ENCODE measurements around the gene PLCH2.
A peak's percentile ranks its signal among the peaks of the same experiment; 100 is the strongest.
"Not testable (repeated sequence)": the region's sequence is repeated elsewhere in the genome, so short reads cannot be mapped to it uniquely, and the experiment has no call there.

The PLCH2 gene, protein sequence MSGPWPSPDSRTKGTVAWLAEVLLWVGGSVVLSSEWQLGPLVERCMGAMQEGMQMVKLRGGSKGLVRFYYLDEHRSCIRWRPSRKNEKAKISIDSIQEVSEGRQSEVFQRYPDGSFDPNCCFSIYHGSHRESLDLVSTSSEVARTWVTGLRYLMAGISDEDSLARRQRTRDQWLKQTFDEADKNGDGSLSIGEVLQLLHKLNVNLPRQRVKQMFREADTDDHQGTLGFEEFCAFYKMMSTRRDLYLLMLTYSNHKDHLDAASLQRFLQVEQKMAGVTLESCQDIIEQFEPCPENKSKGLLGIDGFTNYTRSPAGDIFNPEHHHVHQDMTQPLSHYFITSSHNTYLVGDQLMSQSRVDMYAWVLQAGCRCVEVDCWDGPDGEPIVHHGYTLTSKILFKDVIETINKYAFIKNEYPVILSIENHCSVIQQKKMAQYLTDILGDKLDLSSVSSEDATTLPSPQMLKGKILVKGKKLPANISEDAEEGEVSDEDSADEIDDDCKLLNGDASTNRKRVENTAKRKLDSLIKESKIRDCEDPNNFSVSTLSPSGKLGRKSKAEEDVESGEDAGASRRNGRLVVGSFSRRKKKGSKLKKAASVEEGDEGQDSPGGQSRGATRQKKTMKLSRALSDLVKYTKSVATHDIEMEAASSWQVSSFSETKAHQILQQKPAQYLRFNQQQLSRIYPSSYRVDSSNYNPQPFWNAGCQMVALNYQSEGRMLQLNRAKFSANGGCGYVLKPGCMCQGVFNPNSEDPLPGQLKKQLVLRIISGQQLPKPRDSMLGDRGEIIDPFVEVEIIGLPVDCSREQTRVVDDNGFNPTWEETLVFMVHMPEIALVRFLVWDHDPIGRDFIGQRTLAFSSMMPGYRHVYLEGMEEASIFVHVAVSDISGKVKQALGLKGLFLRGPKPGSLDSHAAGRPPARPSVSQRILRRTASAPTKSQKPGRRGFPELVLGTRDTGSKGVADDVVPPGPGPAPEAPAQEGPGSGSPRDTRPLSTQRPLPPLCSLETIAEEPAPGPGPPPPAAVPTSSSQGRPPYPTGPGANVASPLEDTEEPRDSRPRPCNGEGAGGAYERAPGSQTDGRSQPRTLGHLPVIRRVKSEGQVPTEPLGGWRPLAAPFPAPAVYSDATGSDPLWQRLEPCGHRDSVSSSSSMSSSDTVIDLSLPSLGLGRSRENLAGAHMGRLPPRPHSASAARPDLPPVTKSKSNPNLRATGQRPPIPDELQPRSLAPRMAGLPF (N-terminal part only)

DNA sequence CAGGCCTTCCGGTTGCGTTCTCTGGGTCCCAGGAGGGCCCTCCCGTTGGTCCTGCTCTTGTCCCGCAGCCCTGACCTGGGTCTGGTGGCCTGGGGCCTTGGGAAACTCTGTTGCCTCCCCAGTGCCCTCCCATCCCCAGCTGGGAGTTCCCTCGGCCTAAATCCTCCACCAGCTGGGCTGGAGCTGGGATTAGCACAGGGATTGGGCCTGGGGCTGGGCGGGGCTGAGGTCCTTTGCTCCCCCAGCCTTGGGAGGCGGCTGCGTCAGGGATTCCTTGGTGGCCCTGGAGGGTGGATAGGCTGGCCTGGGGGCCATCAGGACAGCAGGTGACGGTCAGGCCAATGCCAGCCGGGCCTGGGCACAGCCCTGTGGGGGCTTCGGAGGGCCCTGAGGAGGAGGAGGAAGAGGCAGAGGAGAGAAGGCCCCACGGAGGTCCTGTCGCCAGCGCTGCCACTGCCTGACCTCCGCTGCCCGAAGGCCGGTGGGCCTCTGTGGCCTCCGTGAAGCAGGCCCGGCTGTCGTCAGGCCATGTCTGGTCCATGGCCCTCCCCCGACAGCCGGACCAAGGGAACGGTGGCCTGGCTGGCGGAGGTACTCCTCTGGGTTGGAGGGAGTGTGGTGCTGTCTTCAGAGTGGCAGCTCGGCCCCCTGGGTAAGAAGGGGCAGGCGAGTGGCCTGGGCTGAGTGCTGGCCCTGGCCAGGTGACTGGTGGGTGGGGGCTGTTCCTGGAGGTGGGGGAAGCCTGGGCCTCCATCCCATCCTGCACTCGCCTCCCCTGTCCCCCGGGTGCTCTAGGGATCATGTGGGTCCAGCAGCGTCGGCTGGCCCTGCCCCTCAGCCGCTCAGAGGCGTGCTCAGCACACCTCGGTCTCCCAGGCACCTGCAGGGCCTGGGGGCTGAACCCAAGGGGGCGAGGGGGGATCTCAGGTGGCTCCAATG, at the start of gene PLCH2:
Gene PLCH2, plus strand, starts transcription at position 229 of the 939 bp plus-strand sequence. Its CDS starts 300 bp downstream, at position 529.
- DNase-seq, result no peak

DNA sequence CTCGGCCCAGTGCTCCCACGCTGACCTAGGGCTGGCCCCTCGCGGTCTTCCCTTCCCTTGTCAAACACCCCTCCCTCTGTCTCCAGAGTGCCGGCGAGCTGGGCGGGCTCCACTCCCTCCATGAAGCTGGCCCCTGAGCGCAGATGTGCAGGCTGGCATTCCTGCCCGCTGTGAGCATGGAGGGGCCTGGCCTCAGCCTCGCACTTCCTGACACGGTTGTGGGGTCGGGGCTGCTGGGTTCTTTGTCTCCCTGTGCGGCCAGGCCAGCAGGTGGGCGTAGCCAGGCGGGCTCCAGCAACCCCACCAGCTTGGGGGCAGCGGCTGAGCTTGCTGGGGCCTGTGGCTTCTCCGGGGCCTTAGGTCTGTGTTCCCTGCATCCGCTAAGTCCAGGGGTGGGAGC, 49.5 kb upstream of the PLCH2 start:
- no peak for DNase-seq

DNA sequence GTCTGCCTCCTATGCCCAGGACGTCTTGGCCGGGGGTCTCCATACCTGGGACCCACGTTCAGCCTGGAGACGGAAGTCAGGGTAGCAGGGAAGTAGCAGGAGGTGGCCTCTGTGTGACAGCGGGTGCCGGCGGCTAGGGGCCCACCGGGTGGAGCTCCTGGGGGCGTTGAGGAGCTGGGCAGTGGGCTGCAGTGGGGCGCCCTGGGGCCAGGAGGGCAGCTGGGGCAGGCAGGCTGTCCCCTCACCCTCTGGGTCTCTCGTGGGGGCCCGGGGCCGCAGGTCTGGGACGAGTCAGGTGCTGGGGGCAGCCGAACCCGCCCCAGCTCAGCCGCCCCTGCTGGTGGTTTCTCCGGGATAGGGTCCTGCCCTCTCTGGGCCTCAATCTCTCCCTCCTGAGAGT, 49.0 kb upstream of the PLCH2 start:
- no peak for DNase-seq

DNA sequence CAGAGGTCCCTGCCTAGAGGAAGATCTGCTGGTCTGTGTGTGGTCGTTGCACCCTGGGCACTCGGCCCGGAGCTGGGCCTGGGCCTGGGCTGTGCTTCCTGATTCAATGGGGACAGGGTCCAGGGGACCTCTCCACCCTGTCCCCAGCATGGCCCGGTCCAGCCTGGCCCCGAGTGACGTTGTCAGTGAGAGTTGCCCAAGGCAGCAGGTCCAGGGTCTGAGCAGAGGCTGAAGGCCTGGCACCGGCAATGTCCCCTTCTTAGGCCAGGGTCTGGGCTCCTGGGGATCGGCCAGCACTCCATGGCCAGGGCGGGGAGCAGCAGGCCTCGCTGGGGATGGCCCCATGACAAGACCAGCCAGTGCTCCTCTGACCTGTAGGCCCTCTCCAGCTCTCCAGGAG, 48.1 kb upstream of the PLCH2 start:
- DNase-seq, result no peak

DNA sequence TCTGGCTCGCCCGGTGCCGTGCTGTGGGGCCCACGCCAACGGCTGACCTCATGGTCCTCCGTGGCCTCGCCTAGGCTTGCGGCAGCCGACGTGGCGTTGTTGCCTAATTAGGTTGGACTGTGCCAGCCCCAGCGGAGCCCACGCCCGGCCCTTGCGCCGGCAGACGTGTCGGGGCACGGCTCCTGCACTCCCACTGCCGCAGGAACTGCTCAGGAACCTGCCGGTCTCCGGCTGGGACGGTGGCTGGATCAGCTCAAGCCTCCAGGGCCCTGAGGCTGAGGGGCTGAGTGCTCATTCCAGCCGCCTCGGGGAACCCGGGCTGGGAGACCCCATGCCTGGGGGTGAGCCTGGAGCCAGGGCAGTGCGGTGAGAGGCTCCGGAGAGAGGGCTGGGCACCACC, 47.6 kb upstream of the PLCH2 start:
- no peak for DNase-seq

DNA sequence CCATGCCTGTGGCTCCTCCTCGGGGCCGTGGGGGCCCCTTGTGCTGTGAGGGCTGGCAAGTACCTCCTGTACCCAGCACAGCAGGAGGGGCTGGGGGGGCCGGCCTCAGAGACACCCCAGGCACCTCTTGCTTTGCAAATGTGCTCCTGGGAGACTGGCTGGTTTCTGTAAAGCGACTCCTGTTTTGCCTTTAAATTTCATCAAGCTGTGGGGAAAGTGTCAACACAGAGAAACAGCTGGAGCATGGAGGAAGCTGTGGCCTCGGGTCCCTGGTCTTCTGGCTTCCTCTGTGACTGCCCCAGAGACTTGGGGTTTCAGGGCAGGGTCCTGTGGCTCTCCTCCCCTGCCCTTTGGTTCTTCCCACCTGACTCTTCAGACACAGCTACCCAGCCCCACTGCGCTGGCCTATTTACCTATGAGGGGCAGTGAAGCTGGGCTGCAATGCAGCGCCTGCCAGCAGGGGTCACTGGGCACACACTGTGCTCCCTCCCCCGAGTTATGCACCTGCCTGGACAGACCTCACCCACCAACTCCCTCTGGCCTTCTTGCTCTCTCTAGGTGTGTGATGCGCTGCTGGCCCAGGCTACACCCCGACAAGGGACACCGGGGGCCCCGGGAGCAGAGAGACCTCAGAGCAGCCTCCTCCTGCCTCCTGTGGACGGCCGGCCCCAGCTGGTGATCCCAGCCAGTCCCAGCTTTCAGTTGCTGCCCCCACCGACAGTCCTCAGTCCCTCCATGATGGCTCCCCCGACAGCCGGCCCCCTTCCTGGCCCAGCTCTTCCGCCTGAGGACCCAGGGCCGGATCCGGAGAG, 46.1 kb upstream of the PLCH2 start:
- peak; percentile 62 for DNase-seq

DNA sequence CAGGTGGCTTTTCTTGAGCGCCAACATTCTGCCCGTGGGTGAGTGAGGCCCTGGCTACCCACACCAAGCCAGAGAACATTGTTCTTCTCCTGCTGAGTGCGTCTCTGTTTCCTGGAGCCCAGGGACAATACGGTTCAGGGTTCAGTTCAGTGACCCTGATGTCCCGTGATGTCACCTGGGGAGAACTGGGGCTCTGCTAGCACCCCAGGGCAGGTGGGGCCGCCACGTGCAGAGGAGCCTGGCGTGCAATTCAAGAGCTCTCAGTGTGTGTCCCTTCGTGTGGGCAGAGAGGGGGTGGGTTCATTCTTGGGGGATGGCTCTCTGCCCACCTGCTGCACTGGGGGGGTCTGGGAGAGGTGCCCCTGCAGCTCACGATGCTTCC, 45.5 kb upstream of the PLCH2 start:
- no peak for DNase-seq

DNA sequence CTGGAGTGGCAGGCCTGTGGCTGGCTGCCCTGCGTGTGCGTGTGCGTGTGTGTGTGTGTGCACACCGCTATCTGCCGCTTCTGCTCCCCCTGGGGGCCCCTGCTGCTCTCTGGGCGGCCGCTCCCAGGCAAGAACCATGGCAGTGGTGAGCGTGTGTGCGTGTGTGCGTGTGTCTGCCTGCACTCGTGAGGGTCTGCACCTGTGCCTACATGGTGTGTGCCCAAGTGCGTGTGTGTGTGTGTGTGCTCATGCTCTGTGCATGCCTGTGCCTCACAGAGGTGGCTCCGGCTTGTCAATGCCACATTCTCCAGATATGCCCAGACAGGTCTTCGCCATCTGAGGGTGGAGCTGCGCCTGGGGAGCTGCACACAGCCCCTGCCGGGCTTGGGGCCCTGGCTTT, 45.0 kb upstream of the PLCH2 start:
- DNase-seq, result no peak

DNA sequence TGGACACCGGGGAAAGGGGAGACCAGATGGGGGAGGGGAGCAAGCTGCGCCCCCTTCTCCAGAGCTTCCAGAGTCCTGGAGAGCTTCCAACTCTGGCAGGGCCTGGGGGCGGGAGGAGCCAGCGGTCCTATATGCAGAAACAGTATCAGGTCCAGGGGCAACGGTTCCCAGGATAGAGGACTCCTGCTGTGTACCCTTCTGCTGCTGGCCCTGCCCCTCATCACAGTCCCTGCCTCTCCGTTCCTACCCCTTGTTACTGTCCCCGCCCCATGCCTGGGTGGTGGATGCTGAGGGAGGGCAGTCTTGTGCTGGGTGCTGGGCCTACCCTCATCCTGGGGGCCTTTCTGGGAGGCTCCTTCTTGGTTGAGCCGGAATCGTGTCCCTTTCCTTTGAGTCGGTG, 44.6 kb upstream of the PLCH2 start:
- DNase-seq, result no peak

DNA sequence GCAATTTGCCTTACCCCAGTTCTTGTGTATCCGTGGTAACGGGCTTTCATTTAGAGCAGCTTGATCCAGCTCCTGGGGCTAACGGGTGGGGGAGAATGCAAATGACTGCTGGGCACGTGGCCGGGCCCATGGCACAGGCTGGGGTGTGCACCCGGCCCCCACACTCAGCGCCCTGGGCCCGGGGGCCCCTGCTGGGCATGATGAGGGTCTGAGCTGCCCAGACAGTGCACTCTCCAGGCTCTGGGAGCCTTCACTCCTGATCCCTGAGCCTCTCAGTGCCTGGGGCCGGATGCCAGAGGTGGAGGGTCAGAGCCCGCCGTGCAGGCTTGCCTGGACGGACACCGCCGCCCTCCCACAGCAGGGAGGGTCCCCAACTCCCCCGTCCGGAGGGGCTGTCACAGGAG, 43.6 kb upstream of the PLCH2 start:
- no peak for DNase-seq

DNA sequence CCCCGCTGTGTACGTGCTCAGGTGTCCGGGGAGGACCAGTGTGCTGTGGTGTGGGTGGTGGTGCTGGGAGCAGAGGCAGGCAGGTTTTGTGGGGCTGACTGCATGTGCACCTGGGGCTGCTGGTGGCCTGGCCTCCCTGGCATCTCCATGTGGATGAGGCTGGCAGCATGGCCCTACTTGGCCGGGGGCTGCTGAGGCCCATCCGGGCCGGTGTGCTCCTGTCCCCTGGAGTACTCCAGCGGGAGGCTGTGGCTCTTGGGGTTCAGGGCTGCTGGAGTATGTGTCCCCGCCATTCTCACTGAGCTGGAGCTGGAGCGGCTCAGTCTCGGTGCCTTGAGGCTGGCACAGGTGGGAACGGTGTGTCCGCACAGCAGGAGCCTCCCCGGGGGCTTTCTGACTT, 42.9 kb upstream of the PLCH2 start:
- DNase-seq, result no peak

DNA sequence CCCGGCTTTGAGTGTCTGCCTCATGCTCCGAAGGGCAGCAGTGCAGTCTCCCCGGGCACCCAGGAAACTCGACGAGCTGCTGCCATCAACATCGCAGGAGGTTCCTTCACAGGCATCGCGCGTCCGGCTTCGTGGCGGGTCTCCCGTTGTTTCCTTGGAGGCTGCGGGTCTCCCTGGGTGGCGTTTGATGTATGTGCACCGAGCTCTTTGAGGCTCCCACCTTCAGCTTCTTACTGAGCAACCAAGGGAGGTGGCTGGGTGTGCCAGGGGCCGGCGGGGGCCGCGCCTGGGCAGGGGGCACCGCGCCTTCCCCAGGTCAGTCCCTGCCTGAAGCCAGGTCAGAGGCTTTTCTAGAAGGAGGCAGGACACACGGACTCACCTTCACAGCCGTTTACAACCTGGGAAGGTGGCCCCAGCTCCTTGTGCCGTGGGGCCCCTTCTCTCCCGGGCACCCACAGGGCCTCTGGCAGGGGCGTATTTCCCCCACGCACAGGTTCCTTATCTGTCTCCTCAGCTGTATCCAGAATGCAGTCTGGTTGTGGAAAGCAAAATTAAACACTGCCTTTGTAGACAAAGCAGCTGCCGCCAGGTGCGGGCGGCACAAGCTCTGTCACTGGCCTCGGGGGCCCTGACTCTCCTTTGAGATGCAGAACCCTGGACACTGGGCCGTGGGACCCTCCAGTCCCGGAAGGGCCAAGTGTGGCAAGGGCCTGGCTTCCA, 42.0 kb upstream of the PLCH2 start:
- no peak for DNase-seq

DNA sequence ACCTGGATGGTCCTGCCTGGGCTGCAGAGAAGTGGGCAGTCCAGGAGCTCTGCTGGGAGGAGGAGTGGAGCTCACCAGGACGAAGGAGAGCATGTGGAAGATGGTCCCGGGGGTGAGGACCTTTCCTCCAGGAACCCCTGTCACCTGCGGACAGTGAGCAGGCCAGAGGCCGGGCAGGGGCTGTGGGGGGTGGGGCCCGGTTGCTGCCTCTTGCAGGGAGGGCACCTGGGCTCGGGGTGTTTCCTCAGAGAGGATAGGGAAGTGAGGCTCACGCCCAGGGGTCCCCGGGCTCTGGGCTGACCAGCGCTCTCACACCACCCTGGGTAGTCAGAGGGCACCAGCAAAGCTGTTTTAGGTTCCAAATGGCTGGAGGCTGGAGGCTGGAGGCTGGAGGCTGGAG, 41.0 kb upstream of the PLCH2 start:
- no peak for DNase-seq

DNA sequence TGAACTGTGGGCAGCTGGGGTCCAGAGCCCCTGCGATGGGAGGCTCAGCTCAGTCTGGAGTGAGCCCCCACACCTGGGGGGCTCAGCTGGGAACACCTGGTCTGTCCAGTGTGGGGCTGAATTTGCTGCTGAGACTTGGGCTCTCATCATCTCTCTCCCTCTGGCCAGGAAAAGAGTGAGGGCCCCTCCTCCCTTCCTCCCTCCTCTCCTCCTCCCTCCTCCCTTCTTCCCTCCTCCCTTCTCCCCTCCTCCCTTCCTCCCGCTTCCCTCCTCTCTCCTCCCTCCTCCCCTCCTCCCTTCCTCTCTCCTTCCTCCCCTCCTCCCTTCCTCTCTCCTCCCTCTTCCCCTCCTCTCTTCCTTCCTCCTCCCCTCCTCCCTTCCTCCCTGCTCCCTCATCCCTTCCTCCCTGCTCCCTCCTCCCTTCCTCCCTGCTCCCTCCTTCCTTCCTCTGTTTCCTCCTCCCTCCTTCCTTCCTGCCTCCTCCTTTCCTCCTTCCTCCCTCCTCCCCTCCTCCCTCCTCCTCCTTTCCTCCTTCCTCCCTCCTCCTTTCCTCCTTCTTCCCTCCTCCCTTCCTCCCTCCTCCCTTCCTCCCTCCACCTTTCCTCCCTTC, 40.2 kb upstream of the PLCH2 start:
- no peak for DNase-seq

DNA sequence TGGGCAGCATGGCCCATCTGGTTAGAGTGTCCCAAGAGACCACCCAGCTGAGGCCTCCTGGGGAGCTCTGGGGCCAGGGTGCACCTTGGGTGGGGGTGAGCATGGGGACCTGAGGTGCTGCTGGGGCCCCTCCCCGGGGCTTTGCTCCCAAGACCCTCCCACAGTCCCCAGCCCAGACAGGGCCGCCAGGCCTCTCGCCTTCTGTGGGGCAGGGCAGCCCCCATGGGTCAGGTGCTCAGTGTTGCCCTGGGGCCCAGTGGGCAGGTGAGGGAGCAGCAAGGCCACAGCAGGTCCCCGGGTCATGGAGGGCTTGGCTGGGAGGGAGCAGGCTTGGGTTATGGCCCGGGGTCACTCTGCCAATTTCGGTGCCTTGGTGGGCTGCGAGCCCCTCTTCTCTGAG, 39.2 kb upstream of the PLCH2 start:
- no peak for DNase-seq

DNA sequence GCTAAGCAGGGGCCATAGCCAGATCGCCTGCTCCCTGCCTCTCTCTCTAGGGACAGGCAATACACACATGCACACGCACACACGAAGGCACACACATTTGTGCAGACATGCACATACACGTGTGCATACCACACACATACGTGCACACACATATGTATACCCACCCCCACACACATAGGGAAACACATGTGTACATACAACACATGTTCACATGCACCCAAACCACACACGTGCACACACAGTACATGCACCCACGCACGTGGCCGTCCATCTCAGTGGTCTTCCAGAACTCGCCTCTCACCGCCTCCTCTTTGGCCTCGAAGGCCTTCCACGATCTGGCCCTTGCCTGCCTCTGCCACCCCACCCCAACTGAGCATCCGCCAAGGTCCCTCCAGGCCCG, 38.5 kb upstream of the PLCH2 start:
- no peak for DNase-seq

DNA sequence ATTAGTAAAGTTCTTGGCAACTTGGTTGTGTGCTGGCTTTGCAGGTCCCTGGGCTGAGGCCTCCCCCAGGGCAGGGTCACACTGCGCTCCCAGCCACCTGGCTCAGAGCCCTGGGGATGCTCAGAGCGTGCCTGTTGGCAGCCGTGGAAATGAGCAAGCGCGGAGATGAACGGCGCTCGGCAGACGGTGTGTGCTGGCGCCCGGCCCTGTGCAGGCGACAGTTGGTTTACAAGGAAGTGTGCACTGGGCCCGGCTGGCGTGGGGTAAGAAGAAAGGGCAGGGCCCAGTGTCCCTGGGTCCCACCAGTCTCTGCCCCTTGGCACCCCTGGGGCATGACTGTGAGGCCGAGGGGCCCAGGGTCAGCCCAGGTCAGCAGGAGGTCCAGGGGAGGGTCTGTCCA, 38.1 kb upstream of the PLCH2 start:
- DNase-seq, result no peak

DNA sequence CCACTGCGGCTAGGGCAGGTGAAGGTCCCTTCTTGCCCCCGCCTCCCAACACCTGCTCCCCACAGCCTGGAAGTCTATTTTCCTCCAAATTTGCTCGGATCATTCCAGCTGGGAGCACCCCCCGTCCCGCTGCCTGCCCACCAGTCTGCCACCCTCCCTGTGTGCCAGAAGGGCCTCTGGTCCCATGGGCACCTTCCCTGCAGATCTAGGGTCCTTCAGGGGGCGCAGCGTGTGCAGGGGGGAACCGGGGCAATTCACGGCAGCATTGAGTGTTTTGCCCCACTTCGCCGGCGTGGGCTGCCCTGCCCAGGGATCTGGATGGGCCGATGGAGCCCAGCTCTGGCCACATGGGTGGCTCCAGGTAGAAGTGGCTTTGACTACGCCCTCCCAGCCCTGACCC, 37.4 kb upstream of the PLCH2 start:
- DNase-seq, result no peak

DNA sequence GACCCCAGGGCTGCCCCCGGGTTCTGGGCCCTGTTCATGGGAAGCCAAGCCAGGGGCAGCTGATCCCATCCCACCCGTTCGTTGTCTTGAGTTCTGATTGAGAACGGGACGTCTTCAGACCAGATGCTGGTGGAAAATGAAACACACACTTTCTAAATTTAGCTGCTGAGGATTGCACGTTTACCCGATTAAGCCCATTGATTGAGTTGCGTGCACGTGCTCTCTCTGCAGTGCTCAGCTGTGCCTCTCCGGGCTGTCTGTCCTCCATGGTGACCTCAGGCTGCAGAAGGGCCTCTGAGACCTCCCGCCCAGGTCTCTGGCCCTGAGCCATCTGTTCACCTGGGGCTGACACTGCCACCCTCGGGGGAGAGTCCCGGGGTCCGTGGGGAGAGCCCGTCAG, 36.7 kb upstream of the PLCH2 start:
- no peak for DNase-seq

DNA sequence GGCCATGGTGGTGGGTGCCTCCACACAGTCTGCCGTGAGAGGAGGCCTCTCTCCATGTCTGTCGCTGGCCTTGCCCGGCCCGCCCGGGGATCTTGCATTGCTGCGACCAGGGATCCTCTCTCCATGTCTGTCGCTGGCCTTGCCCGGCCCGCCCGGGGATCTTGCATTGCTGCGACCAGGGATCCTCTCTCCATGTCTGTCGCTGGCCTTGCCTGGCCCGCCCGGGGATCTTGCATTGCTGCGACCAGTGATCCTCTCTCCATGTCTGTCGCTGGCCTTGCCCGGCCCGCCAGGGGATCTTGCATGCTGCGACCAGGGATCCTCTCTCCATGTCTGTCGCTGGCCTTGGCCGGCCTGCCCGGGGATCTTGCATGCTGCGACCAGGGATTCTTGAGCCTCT, 35.7 kb upstream of the PLCH2 start:
- not testable (repeated sequence) for DNase-seq
